CD1c-positive myeloid dendritic cell (primary cell): ENCODE data around the gene MYH11.
"Not testable (repeated sequence)": the region's sequence is repeated elsewhere in the genome, so short reads cannot be mapped to it uniquely, and the experiment has no call there.

Experiments used
- DNase-seq: peaks from one replicate; pipeline ENCODE4 v3.0.0-alpha.2; 2016; ENCODE audit errors: extremely low spot score

MYH11 gene

DNA sequence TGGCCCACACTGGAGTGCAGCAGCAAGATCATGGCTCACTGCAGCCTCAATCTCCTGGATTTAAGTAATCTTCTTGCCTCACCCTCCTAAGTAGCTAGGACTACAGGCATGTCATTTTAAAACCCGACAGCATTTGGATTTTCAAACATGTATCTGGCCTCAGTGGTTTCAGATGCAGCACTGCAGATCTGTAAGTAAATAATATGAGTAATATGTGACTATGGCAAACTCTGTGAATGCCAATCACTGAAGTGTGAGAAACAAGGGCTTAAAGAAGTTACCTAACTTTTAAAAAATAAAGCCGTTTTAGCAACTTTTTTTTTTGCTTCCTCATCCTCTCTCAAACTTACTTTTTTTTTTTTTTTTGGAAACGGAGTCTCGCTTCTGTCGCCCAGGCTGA, 19.7 kb upstream of the MYH11 start:
- DNase-seq = no peak

DNA sequence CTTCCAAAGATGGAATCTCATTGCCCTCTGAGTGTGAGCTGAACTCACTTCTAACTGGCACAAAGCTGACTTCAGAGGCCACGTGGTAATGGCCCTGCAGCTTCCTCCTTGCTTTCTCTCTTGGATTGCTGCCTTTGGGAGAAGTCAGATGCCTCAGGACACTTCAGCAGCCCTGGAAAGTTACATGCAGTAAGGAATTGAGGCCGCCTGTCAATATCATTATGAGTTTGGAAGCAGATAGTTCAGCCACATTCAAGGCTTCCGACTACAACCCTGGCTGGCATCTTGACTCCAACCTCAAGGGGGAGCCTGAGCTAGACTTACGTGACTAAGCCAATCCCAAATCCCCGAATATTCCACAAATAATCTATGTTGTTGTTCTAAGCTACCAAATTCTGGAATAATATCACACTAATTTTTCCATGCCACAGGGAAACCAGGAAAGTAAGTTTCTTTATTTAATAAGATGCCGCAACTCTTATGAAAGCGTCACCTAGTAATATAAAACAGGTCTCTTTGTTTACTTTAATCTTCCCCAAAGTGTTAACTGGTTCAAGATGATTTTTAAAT, 18.0 kb upstream of the MYH11 start:
- DNase-seq = peak; percentile 33

DNA sequence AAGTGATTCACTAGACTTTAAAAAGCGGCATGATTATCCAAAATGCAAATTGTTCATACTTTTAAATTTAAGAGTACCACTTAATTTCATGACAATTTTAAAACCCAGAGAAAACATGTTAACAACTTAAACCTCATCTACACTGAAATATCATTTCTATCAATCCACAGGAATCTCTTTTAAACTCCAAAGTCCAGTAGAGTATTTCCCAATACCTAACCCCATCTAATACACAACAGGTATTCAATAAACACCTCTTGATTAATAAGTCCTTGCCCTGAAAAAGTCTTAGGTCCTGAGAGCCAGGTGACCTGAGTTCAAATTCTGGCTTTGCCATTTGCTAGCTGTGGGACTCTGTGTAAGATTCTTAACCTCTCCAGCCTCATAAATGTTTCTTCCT, 16.9 kb upstream of the MYH11 start:
- no peak for DNase-seq

DNA sequence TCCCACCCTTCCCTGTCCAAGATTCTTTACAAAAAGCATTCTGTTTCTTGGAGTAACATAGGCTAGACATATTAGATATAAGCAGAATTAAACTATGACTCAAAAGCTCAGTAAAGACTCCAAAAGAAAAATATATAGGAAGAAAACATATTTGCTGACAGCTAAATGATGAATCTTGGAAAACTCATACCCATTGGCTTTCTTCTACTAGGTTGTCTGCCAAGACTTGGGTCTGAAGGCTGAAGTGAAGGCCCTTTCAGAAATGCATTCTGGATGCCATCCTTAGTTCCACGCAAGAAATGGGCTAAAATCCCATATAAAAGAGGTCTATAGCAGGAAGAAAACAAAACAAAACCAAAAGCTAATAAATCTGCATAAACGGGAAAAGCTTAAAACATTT, 16.5 kb upstream of the MYH11 start:
- no peak for DNase-seq

DNA sequence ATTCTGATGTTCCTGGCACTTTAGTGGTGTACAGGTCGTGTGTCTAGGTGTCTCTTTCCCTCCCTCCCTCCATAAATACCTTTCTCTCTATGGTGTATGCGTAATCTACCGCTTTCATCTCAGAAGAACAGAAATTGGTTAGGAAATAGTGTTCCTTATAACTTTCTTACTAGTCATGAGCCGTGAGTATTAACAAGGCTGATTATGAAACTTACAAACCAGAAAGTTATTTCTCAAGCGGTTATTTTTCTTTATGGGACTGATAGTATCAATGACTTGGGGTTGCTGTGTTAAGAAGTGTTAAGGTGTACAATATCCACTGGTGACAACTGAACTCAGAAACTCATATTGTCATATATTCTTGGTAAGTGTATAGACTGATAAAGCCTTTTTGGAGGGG, 13.2 kb upstream of the MYH11 start:
- DNase-seq = no peak

DNA sequence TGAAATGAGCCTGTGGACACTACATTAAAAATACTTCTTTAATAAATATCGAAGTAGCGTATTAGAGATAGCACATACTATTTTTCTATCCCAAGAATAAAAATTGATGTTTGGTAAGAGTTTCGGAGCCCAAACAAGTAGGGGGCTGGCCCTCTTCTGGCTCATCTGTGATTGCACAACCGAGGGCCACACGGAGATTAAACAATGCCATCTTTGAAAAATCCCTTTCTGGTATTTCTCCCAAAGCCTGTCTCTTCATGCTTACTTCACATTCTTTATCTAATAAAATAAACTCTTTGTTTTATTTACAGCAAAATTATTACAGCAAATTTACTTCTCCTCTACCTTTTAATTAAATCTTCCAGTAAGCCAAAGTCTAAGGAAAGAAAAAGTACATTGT, 9.6 kb upstream of the MYH11 start:
- no peak for DNase-seq

DNA sequence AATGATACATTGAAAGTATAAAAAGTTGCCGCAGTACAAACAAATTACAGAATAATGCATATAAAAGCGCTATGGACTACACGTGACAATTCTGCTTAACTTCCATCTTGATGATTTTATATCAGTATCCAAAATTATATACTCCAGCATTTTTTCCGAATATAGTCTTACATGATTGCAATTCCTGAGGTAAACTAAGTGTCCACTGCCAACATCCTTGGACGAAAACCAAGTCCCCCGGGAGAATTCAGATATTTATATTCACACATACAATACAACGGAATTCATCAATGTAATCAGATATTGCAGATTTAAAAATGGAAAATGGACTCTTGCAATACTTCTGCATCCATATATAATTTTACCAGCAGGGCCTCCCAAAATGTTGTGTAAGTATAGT, 8.9 kb upstream of the MYH11 start:
- DNase-seq = no peak

- DNase-seq = no peak
These were observed 8.1 kb upstream of the MYH11 start for GRCh38 chr16:15864939-15865338.

- no peak for DNase-seq
These were observed 5.2 kb upstream of the MYH11 start for GRCh38 chr16:15861996-15862395.

GRCh38 chr16:15858921-15859668, 2.3 kb upstream of the MYH11 start:
- no peak for DNase-seq

DNA sequence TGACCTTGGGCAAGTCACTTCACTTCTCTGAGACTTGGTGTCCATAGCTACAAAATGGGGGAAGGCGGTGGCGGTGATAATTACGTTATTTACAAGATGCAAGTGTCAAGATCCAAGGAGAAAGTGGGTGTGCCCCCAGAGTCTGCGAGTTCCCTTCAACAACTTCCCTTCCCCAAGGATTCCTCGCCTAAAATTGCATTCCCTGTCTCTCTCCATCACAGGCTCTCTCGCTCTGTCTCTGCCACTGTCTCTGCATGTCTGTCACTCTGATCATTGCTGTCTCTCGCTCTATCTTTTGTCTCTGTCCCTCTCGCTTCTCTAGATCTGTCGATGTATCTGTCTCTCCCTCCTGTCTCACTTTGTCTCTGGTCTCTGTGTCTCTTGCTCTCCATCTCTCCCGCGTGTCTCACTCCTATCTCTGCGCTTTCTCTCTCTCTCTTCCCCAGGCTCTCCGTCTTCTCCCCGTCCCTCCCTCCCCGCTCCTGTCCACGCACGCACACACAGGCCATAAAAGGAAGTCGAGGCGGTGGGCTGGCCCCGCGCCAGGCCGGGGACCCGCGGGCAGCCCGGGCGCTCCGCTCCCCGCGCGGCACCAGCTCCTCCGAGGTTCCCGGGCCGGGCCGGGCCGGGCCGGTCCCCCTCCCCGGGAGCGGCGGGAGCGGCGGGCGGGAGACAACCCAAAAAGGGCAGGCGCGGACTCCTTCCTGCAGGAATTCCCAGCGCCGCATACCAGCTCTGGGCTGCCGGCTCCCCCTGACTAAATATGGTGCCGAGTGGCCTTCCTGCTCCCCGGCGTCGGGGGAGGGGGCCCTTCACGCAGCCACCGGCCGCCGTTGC, 1.1 kb upstream of the MYH11 start:
- DNase-seq = peak; percentile 43

- no peak for DNase-seq
These were observed 646 bp downstream of the MYH11 start for GRCh38 chr16:15856182-15856581.

DNA sequence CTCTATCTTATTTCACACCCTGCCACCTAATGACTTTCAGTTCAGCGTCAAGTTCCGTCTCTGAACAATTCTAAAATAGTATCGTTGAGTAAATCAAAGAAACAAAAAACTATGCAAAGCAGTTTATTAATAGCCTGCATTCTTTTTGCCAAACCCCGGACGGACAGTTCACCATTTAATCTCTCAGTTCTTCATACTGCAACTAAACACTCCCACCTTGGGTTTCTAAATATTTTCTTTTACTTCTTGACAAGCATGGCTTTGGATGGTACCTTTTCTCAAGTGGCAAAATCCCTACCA, 1.2 kb downstream of the MYH11 start:
- no peak for DNase-seq

- no peak for DNase-seq
These were observed 1.7 kb downstream of the MYH11 start for GRCh38 chr16:15854906-15855703.

- DNase-seq = no peak
These were observed 2.8 kb downstream of the MYH11 start for GRCh38 chr16:15854061-15854460.

DNA sequence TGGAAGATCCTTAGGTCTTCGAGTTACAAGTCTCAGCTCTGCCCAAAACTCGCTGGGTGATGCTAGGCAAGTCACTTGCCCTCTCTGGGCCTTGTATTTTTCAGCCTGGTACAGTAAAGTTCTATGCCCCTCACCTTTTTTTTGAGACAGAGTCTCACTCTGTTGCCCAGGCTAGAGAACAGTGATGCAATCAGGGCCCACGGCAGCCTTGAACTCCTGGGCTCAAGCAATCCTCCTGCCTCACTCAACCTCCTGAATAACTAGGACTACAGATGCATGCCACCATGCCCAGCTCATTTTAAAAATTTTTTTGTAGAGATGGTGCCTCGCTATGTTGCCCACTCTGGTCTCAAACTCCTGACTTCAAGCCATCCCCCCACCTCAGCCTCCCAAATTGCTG, 3.8 kb downstream of the MYH11 start:
- no peak for DNase-seq

DNA sequence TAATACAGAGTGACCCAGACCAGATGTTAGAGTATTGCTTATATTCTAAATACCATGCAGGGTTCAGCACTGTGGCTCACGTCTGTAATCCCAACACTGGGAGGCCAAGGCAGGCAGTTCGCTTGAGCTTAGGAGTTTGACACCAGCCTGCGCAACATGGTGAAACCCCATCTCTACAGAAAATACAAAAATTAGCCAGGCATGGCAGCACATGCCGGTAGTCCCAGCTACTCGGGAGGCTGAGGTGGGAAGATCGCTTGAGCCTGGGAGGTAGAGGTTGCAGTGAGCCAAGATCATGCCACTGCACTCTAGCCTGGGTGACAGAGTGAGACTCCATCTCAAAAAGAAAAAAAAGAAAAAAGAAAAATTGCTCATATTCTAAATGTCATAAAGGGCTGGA, 6.3 kb downstream of the MYH11 start:
- DNase-seq = not testable (repeated sequence)

- no peak for DNase-seq
These were observed 7.4 kb downstream of the MYH11 start for GRCh38 chr16:15849209-15849981.

DNA sequence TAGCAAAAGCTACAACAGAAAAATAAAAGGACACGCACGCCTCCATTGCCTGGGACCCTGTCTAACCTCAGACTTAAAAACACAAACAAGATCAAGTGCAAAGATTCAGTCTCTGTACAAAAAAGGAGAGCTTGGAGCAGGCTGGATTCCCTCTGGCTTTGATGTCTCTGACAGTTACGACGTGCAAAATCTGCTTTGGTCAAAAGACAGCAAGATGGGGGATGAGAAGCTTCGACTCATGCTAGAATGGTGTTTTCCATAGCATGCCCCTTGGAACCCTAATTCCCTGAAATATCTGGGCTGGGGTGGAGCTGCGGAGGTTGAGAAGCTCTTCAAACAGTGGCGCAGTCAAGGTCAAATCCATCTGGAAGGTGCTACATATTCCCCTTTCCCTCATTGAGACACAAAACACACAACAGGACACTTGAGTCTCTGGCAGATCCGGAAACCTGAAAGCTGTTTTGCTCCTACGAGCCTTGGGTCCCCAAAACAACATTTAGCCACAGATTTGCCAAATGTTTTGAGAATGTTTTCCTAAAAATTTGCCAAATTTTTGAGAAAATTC, 9.1 kb downstream of the MYH11 start:
- no peak for DNase-seq

- no peak for DNase-seq
These were observed 10.3 kb downstream of the MYH11 start for GRCh38 chr16:15846510-15846909.

DNA sequence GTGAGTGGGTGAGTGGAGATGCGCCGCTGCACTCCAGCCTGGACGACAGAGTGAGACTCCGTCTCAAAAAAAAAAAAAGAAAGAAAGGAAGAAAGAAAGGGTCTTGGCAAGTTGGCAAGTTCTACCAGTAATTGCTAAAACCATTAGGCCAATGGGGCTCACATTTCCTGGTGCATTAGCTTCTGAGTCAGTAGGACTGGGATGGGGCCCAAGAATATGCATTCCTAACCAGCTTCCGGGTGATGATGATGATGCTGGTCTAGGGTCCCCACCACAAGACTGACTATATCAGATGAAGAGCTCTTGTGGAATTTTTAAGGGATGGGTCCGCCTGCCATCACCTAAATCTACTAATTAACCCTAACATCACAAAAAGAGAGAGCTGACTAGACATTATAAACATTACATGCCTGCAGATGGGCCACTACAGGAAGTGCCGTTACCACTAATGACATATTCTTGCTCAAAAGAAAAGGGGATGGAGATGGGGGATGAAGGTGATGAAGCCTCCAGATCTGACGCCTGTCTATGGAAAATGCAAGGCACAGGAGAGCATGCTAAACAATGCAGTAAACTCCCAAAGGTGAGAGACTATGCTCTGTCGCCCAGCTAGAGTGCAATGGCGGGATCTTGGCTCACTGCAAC, 13.1 kb downstream of the MYH11 start:
- DNase-seq = no peak
